Prostate gland (tissue), 2 donors: ENCODE results near the gene FCHO2.

ENCODE experiments used
- CTCF ChIP-seq, 4 experiments: fragments of 200-600 bp in 2 of 4; fragments of 450-650 bp in 2 of 4; sonication (generic) in 2 of 4; IDR thresholded peaks; 1 replicate in 3 of 4; 2 replicates in 1 of 4; pipeline ENCODE4 v1.5.1; 2016 to 2019; ENCODE audit warnings: antibody characterized with exemption in 4 of 4, mild to moderate bottlenecking in 2 of 4, moderate library complexity in 2 of 4
- POLR2A ChIP-seq: fragments of 450-650 bp; IDR thresholded peaks from one replicate; pipeline ENCODE4 v1.6.1; 2016; ENCODE audit warnings: antibody characterized with exemption, mild to moderate bottlenecking

- no peak for TF ChIP-seq CTCF (IDR thresholded peaks at IDR 0.05)
- no peak for TF ChIP-seq POLR2A
Measured at GRCh38 chr5:73045623-73046022, 89.8 kb downstream of the FCHO2 start.
